ENCODE measurements around the gene SBF2. TPM values are rescaled to one million over a fixed set of nuclear protein-coding genes. Genes with fewer than 3 reads are reported as not detected.
A peak's percentile ranks its signal among the peaks of the same experiment; 100 is the strongest.

SBF2 gene
- polyA plus RNA-seq, 1 donor (not counting 4 experiments of a cell fraction or from before 2014, with no cell fraction given) = 24.5 TPM

GRCh38 chr11:9825895-9826294 lies 468.1 kb downstream of the SBF2 start:
- Histone ChIP-seq H3K9me1 (ENCODE audit: control insufficient read depth, extremely low read depth, insufficient read depth, low read length) (no peaks in the 10 kb centered on the region), H3K27ac (ENCODE audit: control insufficient read depth, insufficient read depth, low read length) (no peak overlapping the region), H3K4me2 (ENCODE audit: control insufficient read depth, extremely low read depth, insufficient read depth, low read depth, low read length) (no peak overlapping the region), H3K4me1 (ENCODE audit: control insufficient read depth, extremely low read depth, insufficient read depth, low read length) (peaks cover 22% of the 10 kb centered on the region), H3K9me3 (ENCODE audit: control insufficient read depth, low read depth, low read length) (no peaks in the 10 kb centered on the region), H2AFZ (ENCODE audit: control insufficient read depth, low read length) (no peak overlapping the region), H3K27me3 (ENCODE audit: control insufficient read depth, extremely low read depth, insufficient read depth, low read length) (no peaks in the 10 kb centered on the region), H3K9ac (ENCODE audit: control insufficient read depth, extremely low read depth, insufficient read depth, low read length) (no peak overlapping the region), H3K79me2 (ENCODE audit: control insufficient read depth, insufficient read depth, low read length) (no peaks in the 10 kb centered on the region), H3K36me3 (ENCODE audit: control insufficient read depth in 2 of 2, extremely low read depth in 1 of 2, insufficient read depth in 2 of 2, low read length in 2 of 2) (no peaks in the 10 kb centered on the region), H3K4me3 (ENCODE audit: control insufficient read depth in 2 of 3, extremely low read depth in 1 of 3, insufficient read depth in 2 of 3, low read depth in 1 of 3, low read length in 3 of 3) (no peak overlapping the region), H4K20me1 (ENCODE audit: control insufficient read depth, extremely low read depth, insufficient read depth, low read length) (no peaks in the 10 kb centered on the region)
- TF ChIP-seq EZH2 (IDR thresholded peaks at IDR 0.05; ENCODE audit: low read length) (no peak), CTCF (optimal IDR thresholded peaks at IDR 0.05 in 1 of 3, IDR thresholded peaks at IDR 0.05 in 1 of 3, conservative IDR thresholded peaks at IDR 0.05 in 1 of 3; ENCODE audit: extremely low read depth in 1 of 3, insufficient read depth in 2 of 3, low read length in 3 of 3) (no peak)
- FAIRE-seq (no peak), DNase-seq (ENCODE audit: low read depth, low spot score) (no peak)
- dilution Hi-C loops (cut with MboI; ENCODE audit: extremely low pct_ligation_motif_present, low sequenced_read_pairs) = no loop called here

- FAIRE-seq (no peak), DNase-seq (ENCODE audit: low read depth, low spot score) (no peak)
- no peaks in the 10 kb centered on the region for H3K9me1 ChIP-seq (ENCODE audit: control insufficient read depth, extremely low read depth, insufficient read depth, low read length)
Measured at GRCh38 chr11:9825315-9825714, 468.7 kb downstream of the SBF2 start.

More at GRCh38 chr11:9825315-9825714, 468.7 kb downstream of the SBF2 start:
- Histone ChIP-seq H3K79me2 (ENCODE audit: control insufficient read depth, insufficient read depth, low read length) (no peaks in the 10 kb centered on the region), H3K9ac (ENCODE audit: control insufficient read depth, extremely low read depth, insufficient read depth, low read length) (no peak overlapping the region), H3K9me3 (ENCODE audit: control insufficient read depth, low read depth, low read length) (no peaks in the 10 kb centered on the region), H3K4me3 (ENCODE audit: control insufficient read depth in 2 of 3, extremely low read depth in 1 of 3, insufficient read depth in 2 of 3, low read depth in 1 of 3, low read length in 3 of 3) (no peak overlapping the region), H4K20me1 (ENCODE audit: control insufficient read depth, extremely low read depth, insufficient read depth, low read length) (no peaks in the 10 kb centered on the region), H3K36me3 (ENCODE audit: control insufficient read depth in 2 of 2, extremely low read depth in 1 of 2, insufficient read depth in 2 of 2, low read length in 2 of 2) (no peaks in the 10 kb centered on the region), H3K27ac (ENCODE audit: control insufficient read depth, insufficient read depth, low read length) (peak overlapping the region; percentile 42), H3K4me2 (ENCODE audit: control insufficient read depth, extremely low read depth, insufficient read depth, low read depth, low read length) (no peak overlapping the region), H3K27me3 (ENCODE audit: control insufficient read depth, extremely low read depth, insufficient read depth, low read length) (no peaks in the 10 kb centered on the region), H2AFZ (ENCODE audit: control insufficient read depth, low read length) (no peak overlapping the region), H3K4me1 (ENCODE audit: control insufficient read depth, extremely low read depth, insufficient read depth, low read length) (peaks cover 26% of the 10 kb centered on the region)
- TF ChIP-seq EZH2 (IDR thresholded peaks at IDR 0.05; ENCODE audit: low read length) = no peak
- TF ChIP-seq CTCF (optimal IDR thresholded peaks at IDR 0.05 in 1 of 3, IDR thresholded peaks at IDR 0.05 in 1 of 3, conservative IDR thresholded peaks at IDR 0.05 in 1 of 3; ENCODE audit: extremely low read depth in 1 of 3, insufficient read depth in 2 of 3, low read length in 3 of 3) = peak in 1 of 3 experiments; percentile 13
- dilution Hi-C loops (cut with MboI; ENCODE audit: extremely low pct_ligation_motif_present, low sequenced_read_pairs) = no loop called here

Measured in keratinocyte (primary cell).